ENCODE measurements around the gene C1QTNF3. TPM values are rescaled to one million over a fixed set of nuclear protein-coding genes. Genes with fewer than 3 reads are reported as not detected.

Gene C1QTNF3
- total RNA-seq: 0.18 and 2.0 TPM in 2 replicates

GRCh38 chr5:34043099-34043876 lies at the start of gene C1QTNF3:
C1QTNF3 (minus strand) TSS chr5:34043213; CDS start chr5:34043125, 88 bp downstream.

GRCh38 chr5:34007621-34008600 lies 35.1 kb downstream of the C1QTNF3 start, which contains the start of gene AMACR:
AMACR (minus strand) TSS chr5:34008050; CDS start chr5:34008019, 31 bp downstream.

GRCh38 chr5:33984671-33985124 lies 58.3 kb downstream of the C1QTNF3 start, which contains the start of gene SLC45A2:
SLC45A2 (minus strand) TSS chr5:33984693; CDS start chr5:33984583, 110 bp downstream.

Other genes with a start within 250 kb of the C1QTNF3 start
- gene ADAMTS12, start 151.2 kb downstream of the C1QTNF3 start, total RNA-seq: 15.3 and 16.7 TPM in 2 replicates
- not detected in 2 replicates for gene RXFP3, start 106.8 kb downstream of the C1QTNF3 start, total RNA-seq
- not detected in 2 replicates for gene SLC45A2, start 58.5 kb downstream of the C1QTNF3 start, total RNA-seq
- gene AMACR, start 35.2 kb downstream of the C1QTNF3 start, total RNA-seq: 12.6 and 19.0 TPM in 2 replicates

Data from myometrial cell (primary cell).